ENCODE measurements around the gene ARMH3.
"Not testable (repeated sequence)": the region's sequence is repeated elsewhere in the genome, so short reads cannot be mapped to it uniquely, and the experiment has no call there.

The ARMH3 gene
- 34.9 to 41.3 (median 38.1) reads per million in 4 experiments for total RNA-seq

- peak; percentile 71 for DNase-seq
Measured at GRCh38 chr10:102055647-102056419, at the start of gene ARMH3. TSS of gene ARMH3 (minus strand) at chr10:102056173. CDS start at chr10:102040114, 16,059 bp downstream.

- no peak for DNase-seq
Measured at GRCh38 chr10:102102421-102102820, 46.4 kb upstream of the ARMH3 start.

GRCh38 chr10:102101152-102101551 lies 45.2 kb upstream of the ARMH3 start:
- no peak for DNase-seq

- no peak for DNase-seq
Measured at GRCh38 chr10:102096449-102096848, 40.5 kb upstream of the ARMH3 start.

GRCh38 chr10:102090772-102091171 lies 34.8 kb upstream of the ARMH3 start:
- no peak for DNase-seq

GRCh38 chr10:102086196-102086595 lies 30.2 kb upstream of the ARMH3 start:
- DNase-seq, result no peak

- no peak for DNase-seq
Measured at GRCh38 chr10:102085336-102085735, 29.4 kb upstream of the ARMH3 start.

GRCh38 chr10:102083541-102083940 lies 27.6 kb upstream of the ARMH3 start:
- DNase-seq, result no peak

GRCh38 chr10:102072673-102073527 lies 16.9 kb upstream of the ARMH3 start:
- DNase-seq, result peak; percentile 66

- no peak for DNase-seq
Measured at GRCh38 chr10:102069071-102069470, 13.1 kb upstream of the ARMH3 start.

GRCh38 chr10:102068216-102068615 lies 12.2 kb upstream of the ARMH3 start:
- no peak for DNase-seq

- no peak for DNase-seq
Measured at GRCh38 chr10:102067091-102067916, 11.3 kb upstream of the ARMH3 start.

- DNase-seq, result no peak
Measured at GRCh38 chr10:102066399-102067088, 10.6 kb upstream of the ARMH3 start.

GRCh38 chr10:102065561-102066398 lies 9.8 kb upstream of the ARMH3 start:
- no peak for DNase-seq

GRCh38 chr10:102064868-102065560 lies 9.0 kb upstream of the ARMH3 start, which contains the start of gene HPS6:
TSS of gene HPS6 (plus strand) at chr10:102065349. CDS start at chr10:102065475, 126 bp downstream.
- DNase-seq, result peak; percentile 73

- no peak for DNase-seq
Measured at GRCh38 chr10:102064503-102064867, 8.5 kb upstream of the ARMH3 start.

GRCh38 chr10:102059987-102060386 lies 4.0 kb upstream of the ARMH3 start:
- DNase-seq, result no peak

GRCh38 chr10:102054881-102055646 lies 909 bp downstream of the ARMH3 start:
- DNase-seq, result not testable (repeated sequence)

- DNase-seq, result no peak
Measured at GRCh38 chr10:102046095-102046494, 9.9 kb downstream of the ARMH3 start.

GRCh38 chr10:102045292-102045691 lies 10.7 kb downstream of the ARMH3 start:
- no peak for DNase-seq
